Measurements from ENCODE around the gene SNRNP200. TPM values are rescaled to one million over a fixed set of nuclear protein-coding genes. Genes with fewer than 3 reads are reported as not detected.

SNRNP200 gene
- total RNA-seq, 4 donors from 2014 or later = 51.1 to 89.8 (median 67.4) TPM

DNA sequence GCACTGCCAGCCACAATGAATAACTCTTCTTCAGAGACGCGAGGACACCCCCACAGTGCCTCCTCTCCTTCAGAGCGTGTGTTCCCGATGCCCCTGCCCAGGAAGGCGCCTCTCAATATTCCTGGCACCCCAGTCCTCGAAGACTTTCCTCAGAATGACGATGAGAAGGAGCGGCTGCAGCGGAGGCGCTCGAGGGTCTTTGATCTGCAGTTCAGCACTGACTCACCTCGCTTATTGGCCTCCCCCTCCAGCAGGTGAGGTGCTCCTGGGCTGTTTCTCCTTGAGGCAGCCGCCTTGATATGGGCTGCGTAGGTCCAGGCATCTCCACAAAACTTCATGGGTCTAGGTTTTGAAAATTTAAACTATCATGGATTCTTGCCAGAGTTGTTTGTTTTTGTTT lies 36.3 kb upstream of the SNRNP200 start:
- H3K27me3 ChIP-seq = no peaks in the 10 kb centered on the region
- no peaks in the 10 kb centered on the region for H3K4me1 ChIP-seq
- DNase-seq (no peak), ATAC-seq (no peak)
- no peak overlapping the region for H3K27ac ChIP-seq
- in situ Hi-C loops (cut with MboI; ENCODE audit: low sequenced_read_pairs in 4 of 4) = no loop called here
- H3K9me3 ChIP-seq = no peaks in the 10 kb centered on the region
- intact Hi-C loops (cut with DNase I; ENCODE audit: low total_unique reads) = no loop called here
- H3K4me3 ChIP-seq = no peak overlapping the region
- H3K36me3 ChIP-seq = no peaks in the 10 kb centered on the region
- TF ChIP-seq POLR2A (IDR thresholded peaks at IDR 0.05) = no peak
- TF ChIP-seq, protein P1, sequence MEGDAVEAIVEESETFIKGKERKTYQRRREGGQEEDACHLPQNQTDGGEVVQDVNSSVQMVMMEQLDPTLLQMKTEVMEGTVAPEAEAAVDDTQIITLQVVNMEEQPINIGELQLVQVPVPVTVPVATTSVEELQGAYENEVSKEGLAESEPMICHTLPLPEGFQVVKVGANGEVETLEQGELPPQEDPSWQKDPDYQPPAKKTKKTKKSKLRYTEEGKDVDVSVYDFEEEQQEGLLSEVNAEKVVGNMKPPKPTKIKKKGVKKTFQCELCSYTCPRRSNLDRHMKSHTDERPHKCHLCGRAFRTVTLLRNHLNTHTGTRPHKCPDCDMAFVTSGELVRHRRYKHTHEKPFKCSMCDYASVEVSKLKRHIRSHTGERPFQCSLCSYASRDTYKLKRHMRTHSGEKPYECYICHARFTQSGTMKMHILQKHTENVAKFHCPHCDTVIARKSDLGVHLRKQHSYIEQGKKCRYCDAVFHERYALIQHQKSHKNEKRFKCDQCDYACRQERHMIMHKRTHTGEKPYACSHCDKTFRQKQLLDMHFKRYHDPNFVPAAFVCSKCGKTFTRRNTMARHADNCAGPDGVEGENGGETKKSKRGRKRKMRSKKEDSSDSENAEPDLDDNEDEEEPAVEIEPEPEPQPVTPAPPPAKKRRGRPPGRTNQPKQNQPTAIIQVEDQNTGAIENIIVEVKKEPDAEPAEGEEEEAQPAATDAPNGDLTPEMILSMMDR (IDR thresholded peaks at IDR 0.05 in 4 of 5, conservative IDR thresholded peaks at IDR 0.05 in 1 of 5) = no peak

DNA sequence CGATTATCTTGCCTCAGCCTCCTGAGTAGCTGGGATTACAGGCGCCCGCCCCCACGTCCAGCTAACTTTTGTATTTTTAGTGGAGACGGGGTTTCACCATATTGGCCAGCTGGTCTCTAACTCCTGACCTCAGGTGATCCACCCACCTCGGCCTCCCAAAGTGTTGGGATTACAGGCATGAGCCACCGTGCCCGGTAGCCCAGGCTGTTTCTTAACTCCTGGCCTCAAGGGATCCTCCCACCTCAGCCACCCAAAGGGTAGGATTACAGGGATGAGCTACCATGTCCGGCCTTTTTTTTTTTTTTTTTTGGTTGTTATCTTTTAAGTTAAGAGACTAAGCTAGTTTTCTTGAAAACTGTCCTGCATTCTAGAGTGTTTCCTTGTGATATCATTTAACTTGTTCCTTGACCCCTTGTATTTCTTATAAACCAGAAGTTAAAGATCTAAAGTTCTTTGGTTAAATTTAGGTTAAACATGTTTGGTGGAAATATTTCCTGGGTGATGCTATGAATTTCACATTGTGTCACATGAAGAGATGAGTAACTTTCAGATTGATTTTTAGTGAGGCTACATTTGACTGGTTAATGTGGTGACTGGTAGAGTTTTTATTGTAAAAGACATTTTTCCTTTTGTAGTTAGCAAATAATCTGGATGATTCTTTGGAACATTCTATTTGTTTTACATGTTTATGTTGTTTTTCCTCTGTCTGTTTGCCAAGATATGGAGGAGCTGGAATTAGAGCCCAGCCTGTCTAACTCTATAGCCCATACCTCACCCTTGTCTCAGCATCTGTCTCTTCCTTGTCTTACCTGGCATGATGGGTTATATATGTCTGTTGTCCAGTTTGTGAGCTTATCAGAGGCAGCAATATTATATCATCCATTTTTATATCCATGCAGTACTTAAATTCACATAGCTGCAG lies 35.4 kb upstream of the SNRNP200 start:
- H3K9me3 ChIP-seq = no peaks in the 10 kb centered on the region
- intact Hi-C loops (cut with DNase I; ENCODE audit: low total_unique reads) (no loop called here), in situ Hi-C loops (cut with MboI; ENCODE audit: low sequenced_read_pairs in 4 of 4) (no loop called here)
- peaks cover 4 to 6% of the 10 kb centered on the region in 2 donors for H3K4me1 ChIP-seq
- H3K27ac ChIP-seq = no peak overlapping the region
- ATAC-seq = no peak
- no peak for TF ChIP-seq POLR2A (IDR thresholded peaks at IDR 0.05)
- TF ChIP-seq, protein P1 (IDR thresholded peaks at IDR 0.05 in 4 of 5, conservative IDR thresholded peaks at IDR 0.05 in 1 of 5) = no peak
- H3K4me3 ChIP-seq = no peak overlapping the region
- no peak for DNase-seq
- no peaks in the 10 kb centered on the region for H3K36me3 ChIP-seq
- no peaks in the 10 kb centered on the region for H3K27me3 ChIP-seq

DNA sequence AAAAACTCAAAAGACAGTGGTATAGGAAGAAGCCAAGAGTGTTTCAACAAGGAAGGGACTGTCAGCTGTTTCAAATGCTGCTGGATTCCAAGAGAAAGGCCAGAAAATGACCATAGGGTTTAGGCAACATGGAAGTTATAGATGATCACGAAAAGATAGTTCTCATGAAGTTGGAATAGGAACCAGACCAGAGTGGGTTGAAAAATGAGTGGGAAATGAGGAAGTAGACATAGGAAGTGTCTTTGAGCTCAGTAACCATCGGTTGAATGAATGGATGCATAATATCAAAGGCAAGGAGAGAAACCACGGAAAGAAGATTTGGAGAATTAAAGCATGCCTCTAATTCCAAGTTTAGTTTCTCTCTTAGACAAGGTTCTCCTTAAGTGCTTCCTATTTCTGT lies 31.5 kb upstream of the SNRNP200 start:
- no peak overlapping the region for H3K4me3 ChIP-seq

DNA sequence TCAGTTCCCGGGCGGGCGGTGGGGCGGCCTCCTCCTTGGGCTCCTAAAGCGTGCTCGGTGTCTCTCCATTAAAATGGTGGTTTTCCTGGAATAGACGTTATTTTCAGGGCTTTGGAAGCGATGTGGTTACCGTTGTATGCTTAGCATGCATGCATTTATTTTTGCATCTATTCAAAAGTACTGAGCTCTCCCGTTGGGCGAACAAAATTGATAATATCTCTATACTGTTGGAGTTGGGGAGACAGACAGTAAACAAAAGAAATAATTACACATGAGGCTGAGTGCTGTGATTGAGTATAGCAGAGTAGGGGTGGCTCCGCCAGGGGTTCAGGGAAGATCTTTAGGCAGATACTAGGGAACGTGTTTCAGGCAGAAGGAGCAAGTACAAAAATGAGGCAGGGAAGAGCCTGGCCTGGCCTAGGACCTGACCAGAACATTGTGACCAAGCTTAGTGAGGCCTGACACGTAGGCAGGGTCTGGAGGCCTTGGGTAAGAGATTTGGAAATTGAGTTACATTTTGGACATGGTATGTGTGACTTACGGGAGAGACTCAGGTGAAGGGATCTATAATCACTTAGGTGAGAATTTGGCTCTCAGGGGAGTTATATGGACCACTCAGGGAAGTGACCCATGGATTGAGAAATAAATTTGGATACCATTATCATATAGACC lies 30.9 kb upstream of the SNRNP200 start:
- H3K27me3 ChIP-seq = no peaks in the 10 kb centered on the region
- H3K4me1 ChIP-seq = peaks cover 11 to 13% of the 10 kb centered on the region in 2 donors
- H3K4me3 ChIP-seq = peak overlapping the region; percentile 67 to 90 (median 76)
- H3K27ac ChIP-seq = peak overlapping the region; percentile 87 to 96 (median 89)
- no peak for ATAC-seq
- H3K9me3 ChIP-seq = no peaks in the 10 kb centered on the region
- no peak for DNase-seq
- no peak for TF ChIP-seq POLR2A (IDR thresholded peaks at IDR 0.05)
- TF ChIP-seq, protein P1 (IDR thresholded peaks at IDR 0.05 in 4 of 5, conservative IDR thresholded peaks at IDR 0.05 in 1 of 5) = no peak
- in situ Hi-C loops (cut with MboI; ENCODE audit: low sequenced_read_pairs in 4 of 4) (no loop called here), intact Hi-C loops (cut with DNase I; ENCODE audit: low total_unique reads) (loop anchor here (10.0 kb wide), 1 partner anchor 71 kb away; the partner anchor contains the start of genes CIAO1 and TMEM127)
- no peaks in the 10 kb centered on the region for H3K36me3 ChIP-seq

More for the DNA sequence above, 31.5 kb upstream of the SNRNP200 start:
- in situ Hi-C loops (cut with MboI; ENCODE audit: low sequenced_read_pairs in 4 of 4) = no loop called here
- TF ChIP-seq POLR2A (IDR thresholded peaks at IDR 0.05) = no peak
- TF ChIP-seq, protein P1 (IDR thresholded peaks at IDR 0.05 in 4 of 5, conservative IDR thresholded peaks at IDR 0.05 in 1 of 5) = no peak
- ATAC-seq = no peak
- Histone ChIP-seq H3K4me1 (peaks cover 11 to 13% of the 10 kb centered on the region in 2 donors), H3K9me3 (no peaks in the 10 kb centered on the region), H3K36me3 (no peaks in the 10 kb centered on the region), H3K27ac (no peak overlapping the region), H3K27me3 (no peaks in the 10 kb centered on the region)
- no peak for DNase-seq
- intact Hi-C loops (cut with DNase I; ENCODE audit: low total_unique reads) = loop anchor here (10.0 kb wide), 1 partner anchor 72 kb away; the partner anchor contains the start of genes CIAO1 and TMEM127

All from gastrocnemius medialis (tissue), 4 donors.